ENCODE results near the gene TMPRSS3. TPM values are rescaled to one million over a fixed set of nuclear protein-coding genes. Genes with fewer than 3 reads are reported as not detected.

The TMPRSS3 gene
- not detected for total RNA-seq

DNA sequence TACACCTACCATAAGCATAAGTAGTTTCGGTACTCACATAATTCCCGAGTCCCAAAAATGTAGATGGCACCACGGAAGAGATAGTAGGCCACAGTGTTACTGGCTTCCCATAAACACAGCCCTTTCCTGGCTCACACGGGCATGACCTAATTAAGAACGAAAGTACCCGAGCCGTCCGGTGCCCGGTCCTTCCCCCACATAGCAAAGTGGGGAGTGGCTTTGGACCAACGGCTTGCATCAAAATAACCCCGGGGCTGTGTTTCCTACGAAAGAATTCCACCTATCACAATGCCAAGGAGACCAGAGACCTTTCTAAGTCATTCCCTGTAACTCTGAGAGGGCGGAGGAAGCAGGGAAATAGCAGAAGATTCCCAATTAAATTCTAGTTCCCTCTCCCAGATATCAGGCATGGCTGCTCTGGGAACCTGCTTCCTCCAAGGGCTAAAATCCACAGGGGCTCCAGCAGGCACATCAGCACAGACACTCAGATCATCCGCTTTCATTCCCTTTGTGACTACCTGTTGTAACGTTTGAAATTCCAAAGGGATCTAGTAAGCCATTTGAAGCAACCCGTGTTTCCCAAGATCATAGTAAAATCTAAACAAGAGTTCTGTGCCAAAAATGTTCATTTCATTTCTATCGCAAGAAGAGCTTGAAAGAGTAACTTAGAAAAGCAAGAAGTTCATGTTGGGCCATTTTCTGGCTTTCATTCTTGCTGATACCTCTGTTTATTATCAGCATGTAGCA is at the start of gene TMPRSS3:
TSS of gene TMPRSS3 (minus strand) at position 148 of the 747 bp plus-strand sequence. CDS start 635 bp downstream, outside the sequence.
- Histone ChIP-seq H3K27ac (no peak within 1 kb of the TSS), H3K4me1 (no peaks in the 10 kb centered on the region), H3K36me3 (no peaks in the 10 kb centered on the region), H3K4me3 (no peak within 1 kb of the TSS), H3K9me3 (peaks cover 0 to 3% (median 0%) of the 10 kb centered on the region in 4 donors), H3K27me3 (no peaks in the 10 kb centered on the region)
- no peak for DNase-seq (ENCODE audit: low spot score in 2 of 2)
- 79 to 84% methylated on average over 17 of the region's 17 CpGs for whole genome bisulfite sequencing, 2 donors
- TF ChIP-seq POLR2A (IDR thresholded peaks at IDR 0.05) (no peak), EP300 (IDR thresholded peaks at IDR 0.05) (no peak)
- TF ChIP-seq, protein P1, sequence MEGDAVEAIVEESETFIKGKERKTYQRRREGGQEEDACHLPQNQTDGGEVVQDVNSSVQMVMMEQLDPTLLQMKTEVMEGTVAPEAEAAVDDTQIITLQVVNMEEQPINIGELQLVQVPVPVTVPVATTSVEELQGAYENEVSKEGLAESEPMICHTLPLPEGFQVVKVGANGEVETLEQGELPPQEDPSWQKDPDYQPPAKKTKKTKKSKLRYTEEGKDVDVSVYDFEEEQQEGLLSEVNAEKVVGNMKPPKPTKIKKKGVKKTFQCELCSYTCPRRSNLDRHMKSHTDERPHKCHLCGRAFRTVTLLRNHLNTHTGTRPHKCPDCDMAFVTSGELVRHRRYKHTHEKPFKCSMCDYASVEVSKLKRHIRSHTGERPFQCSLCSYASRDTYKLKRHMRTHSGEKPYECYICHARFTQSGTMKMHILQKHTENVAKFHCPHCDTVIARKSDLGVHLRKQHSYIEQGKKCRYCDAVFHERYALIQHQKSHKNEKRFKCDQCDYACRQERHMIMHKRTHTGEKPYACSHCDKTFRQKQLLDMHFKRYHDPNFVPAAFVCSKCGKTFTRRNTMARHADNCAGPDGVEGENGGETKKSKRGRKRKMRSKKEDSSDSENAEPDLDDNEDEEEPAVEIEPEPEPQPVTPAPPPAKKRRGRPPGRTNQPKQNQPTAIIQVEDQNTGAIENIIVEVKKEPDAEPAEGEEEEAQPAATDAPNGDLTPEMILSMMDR (IDR thresholded peaks at IDR 0.05) = no peak

DNA sequence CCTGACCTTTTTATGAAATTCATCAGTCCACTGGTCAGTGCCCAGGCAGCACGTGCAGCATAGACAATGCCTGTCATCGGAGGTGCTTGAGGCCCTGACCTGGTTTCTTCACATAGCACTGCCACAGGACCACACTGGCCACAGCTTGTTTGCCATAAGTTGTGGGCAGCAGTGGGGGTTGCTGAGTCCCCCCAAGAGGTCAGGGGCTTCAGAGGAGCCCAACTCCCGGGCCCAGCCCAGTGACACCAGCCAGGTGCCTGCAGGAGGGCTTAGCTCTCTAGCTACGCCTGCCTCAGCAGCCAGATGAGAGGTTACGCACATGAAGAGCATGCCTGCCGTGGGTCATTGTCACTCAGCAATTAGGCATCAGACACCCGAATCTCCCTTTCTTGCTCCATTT is 49.5 kb upstream of the TMPRSS3 start:
- H3K27ac ChIP-seq = no peak overlapping the region
- no peaks in the 10 kb centered on the region for H3K27me3 ChIP-seq
- 85 to 90% methylated on average over 7 of the region's 7 CpGs for whole genome bisulfite sequencing, 2 donors
- no peak for TF ChIP-seq EP300 (IDR thresholded peaks at IDR 0.05)
- no peak for TF ChIP-seq POLR2A (IDR thresholded peaks at IDR 0.05)
- TF ChIP-seq, protein P1 (IDR thresholded peaks at IDR 0.05) = no peak
- H3K9me3 ChIP-seq = no peaks in the 10 kb centered on the region
- no peaks in the 10 kb centered on the region for H3K36me3 ChIP-seq
- DNase-seq (ENCODE audit: low spot score in 2 of 2) = no peak
- H3K4me1 ChIP-seq = no peaks in the 10 kb centered on the region
- H3K4me3 ChIP-seq = no peak overlapping the region

DNA sequence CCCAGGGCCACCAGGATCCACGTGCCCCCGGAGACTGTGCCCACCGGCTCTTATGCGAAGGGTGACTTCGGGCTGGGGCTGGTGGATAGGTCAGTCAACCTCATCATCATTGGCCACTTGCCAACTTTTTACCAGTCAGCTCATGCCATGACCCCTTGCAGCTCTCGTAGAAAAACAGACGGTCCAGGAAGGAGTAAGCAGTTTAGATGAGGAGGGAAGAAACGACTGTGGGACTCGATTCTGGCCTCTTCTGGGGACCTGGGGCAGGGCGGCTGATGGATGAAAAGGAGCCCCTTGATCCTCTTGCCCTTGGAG is 48.9 kb upstream of the TMPRSS3 start:
- Histone ChIP-seq H3K9me3 (no peaks in the 10 kb centered on the region), H3K4me1 (no peaks in the 10 kb centered on the region), H3K27ac (no peak overlapping the region), H3K36me3 (no peaks in the 10 kb centered on the region), H3K4me3 (no peak overlapping the region), H3K27me3 (no peaks in the 10 kb centered on the region)
- no peak for DNase-seq (ENCODE audit: low spot score in 2 of 2)
- no peak for TF ChIP-seq EP300 (IDR thresholded peaks at IDR 0.05)
- TF ChIP-seq, protein P1 (IDR thresholded peaks at IDR 0.05) = no peak
- 65 to 73% methylated on average over 10 of the region's 10 CpGs for WGBS, 2 donors

DNA sequence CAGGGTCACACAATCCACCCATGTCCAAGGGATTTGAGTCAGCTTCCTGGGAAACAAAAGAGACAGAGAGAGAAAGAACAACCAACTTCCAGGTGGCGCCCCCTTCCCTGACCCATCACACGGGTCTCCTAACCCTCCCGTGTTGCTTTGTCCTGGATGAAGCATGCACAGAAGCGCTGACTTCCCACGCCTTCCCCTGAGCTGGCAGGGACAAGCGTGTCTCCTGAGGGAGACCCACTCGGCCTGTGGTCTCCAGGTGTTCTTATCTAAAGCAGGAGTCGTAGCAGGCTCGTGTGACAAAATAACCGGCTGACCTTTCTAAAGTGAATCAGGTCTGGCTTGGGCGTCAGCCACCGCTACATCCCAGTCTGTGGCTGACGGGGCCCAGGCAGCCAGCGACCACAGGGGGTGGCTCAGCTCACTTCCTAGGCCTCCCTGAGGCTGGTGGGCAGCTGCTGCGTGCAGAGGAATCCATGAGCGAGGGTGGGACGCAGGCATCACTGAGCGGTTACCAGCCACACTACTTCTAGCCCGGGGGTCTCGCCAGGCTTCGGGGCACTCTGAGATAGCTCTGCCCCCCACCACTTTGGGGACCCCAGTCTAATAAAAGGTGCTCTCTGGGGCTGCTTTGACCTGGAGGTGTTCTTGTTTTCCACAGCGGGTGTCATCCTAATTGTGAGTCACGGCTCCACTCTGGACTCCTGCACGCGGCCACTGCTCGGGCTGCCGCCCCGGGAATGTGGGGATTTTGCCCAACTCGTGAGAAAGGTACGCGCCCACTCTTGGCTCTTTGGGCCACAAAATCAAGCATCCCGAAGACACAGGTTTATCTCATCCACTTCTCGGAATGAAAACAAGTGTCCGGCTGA is 48.3 kb upstream of the TMPRSS3 start:
- Histone ChIP-seq H3K27me3 (no peaks in the 10 kb centered on the region), H3K4me1 (no peaks in the 10 kb centered on the region), H3K9me3 (no peaks in the 10 kb centered on the region), H3K4me3 (no peak overlapping the region), H3K27ac (no peak overlapping the region), H3K36me3 (no peaks in the 10 kb centered on the region)
- WGBS, 2 donors = 81 to 87% methylated on average over 25 to 34 of the region's 34 CpGs
- no peak for DNase-seq (ENCODE audit: low spot score in 2 of 2)
- TF ChIP-seq EP300 (IDR thresholded peaks at IDR 0.05) (no peak), POLR2A (IDR thresholded peaks at IDR 0.05) (no peak)
- TF ChIP-seq, protein P1 (IDR thresholded peaks at IDR 0.05) = no peak

DNA sequence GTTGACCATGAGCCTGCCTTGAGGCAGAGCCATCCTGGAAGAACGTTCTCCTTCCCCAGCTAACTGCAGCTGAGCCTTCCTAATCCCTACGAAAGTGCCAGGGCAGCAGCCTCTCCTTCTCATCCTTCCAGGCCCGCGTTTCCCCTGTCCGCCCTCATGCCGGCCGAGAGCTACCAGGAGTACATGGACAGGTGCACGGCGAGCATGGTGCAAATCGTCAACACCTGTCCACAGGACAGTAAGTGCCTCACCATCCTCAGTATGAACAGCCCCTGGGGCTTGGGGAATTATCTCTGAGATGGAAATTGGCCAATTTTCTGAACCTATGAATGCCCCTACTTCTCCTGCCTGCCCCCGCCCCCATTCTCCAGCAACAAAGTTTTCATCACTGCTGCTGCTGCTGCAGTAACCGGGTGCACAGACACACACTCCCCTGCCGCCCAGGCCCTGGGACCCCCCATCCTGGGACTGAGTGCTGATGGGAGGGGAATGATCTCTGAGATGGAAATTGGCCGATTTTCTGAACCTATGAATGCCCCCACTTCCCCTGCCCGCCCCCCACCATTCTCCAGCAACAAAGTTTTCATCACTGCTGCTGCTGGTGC is 47.4 kb upstream of the TMPRSS3 start:
- Histone ChIP-seq H3K27me3 (no peaks in the 10 kb centered on the region), H3K27ac (no peak overlapping the region), H3K4me3 (no peak overlapping the region), H3K4me1 (no peaks in the 10 kb centered on the region), H3K9me3 (no peaks in the 10 kb centered on the region), H3K36me3 (no peaks in the 10 kb centered on the region)
- TF ChIP-seq, protein P1 (IDR thresholded peaks at IDR 0.05) = no peak
- no peak for TF ChIP-seq POLR2A (IDR thresholded peaks at IDR 0.05)
- TF ChIP-seq EP300 (IDR thresholded peaks at IDR 0.05) = no peak
- WGBS, 2 donors = 87 to 89% methylated on average over 14 to 15 of the region's 15 CpGs
- no peak for DNase-seq (ENCODE audit: low spot score in 2 of 2)
